Neuronal stem cell (in vitro differentiated cells): ENCODE results near the gene SP140.

Experiments
- DNase-seq: peaks from one replicate; pipeline ENCODE4 v3.0.0-alpha.2; 2013; ENCODE audit warnings: low spot score
- H2AFZ ChIP-seq: one replicate; pipeline ENCODE4 v1.6.1; 2013; ENCODE audit warnings: mild to moderate bottlenecking, low read length, inconsistent platforms
- H2AK5ac ChIP-seq: 2 replicates; pipeline ENCODE4 v1.6.1; 2013; ENCODE audit warnings: low read depth, mild to moderate bottlenecking, inconsistent platforms, low read length, moderate library complexity, mixed read lengths
- H2BK120ac ChIP-seq: 2 replicates; pipeline ENCODE4 v1.6.1; 2013; ENCODE audit warnings: low read depth, mild to moderate bottlenecking, inconsistent platforms, low read length, moderate library complexity, mixed read lengths
- H2BK12ac ChIP-seq: one replicate; pipeline ENCODE4 v1.6.1; 2013; ENCODE audit warnings: low read length, inconsistent platforms
- H2BK15ac ChIP-seq: 2 replicates; pipeline ENCODE4 v1.6.1; 2013; ENCODE audit warnings: mild to moderate bottlenecking, low read length, inconsistent platforms, mixed read lengths
- H2BK5ac ChIP-seq: one replicate; pipeline ENCODE4 v1.6.1; 2013; ENCODE audit warnings: inconsistent platforms, mild to moderate bottlenecking, low read length, moderate library complexity
- H3K14ac ChIP-seq: one replicate; pipeline ENCODE4 v1.6.1; 2013; ENCODE audit warnings: low read length, inconsistent platforms
- H3K18ac ChIP-seq: 2 replicates; pipeline ENCODE4 v1.6.1; 2013; ENCODE audit warnings: low read length, inconsistent platforms
- H3K23ac ChIP-seq: 2 replicates; pipeline ENCODE4 v1.6.1; 2013; ENCODE audit warnings: low read depth, mild to moderate bottlenecking, mixed read lengths, low read length, inconsistent platforms; ENCODE audit not compliant: poor library complexity
- H3K27ac ChIP-seq: replicated peaks from 3 replicates; pipeline ENCODE4 v1.5.1; 2013; ENCODE audit warnings: low read length, inconsistent platforms
- H3K27me3 ChIP-seq, 3 experiments: 2 replicates each; pipeline ENCODE4 v1.6.1; 2013; ENCODE audit warnings: low read length in 3 of 3, mild to moderate bottlenecking in 2 of 3, inconsistent platforms in 1 of 3, low read depth in 1 of 3, mixed read lengths in 1 of 3, moderate library complexity in 1 of 3; ENCODE audit not compliant: control insufficient read depth in 3 of 3, insufficient read depth in 3 of 3
- H3K36me3 ChIP-seq, 2 donors: replicated peaks in 1 of 2; 2 replicates each; pipeline ENCODE4 v1.6.1; 2013; ENCODE audit warnings: low read length in 2 of 2; ENCODE audit not compliant: control insufficient read depth in 2 of 2, insufficient read depth in 2 of 2
- H3K4ac ChIP-seq: 2 replicates; pipeline ENCODE4 v1.6.1; 2013; ENCODE audit warnings: inconsistent platforms, mild to moderate bottlenecking, low read length, moderate library complexity
- H3K4me1 ChIP-seq, 2 donors: 1 replicate in 1 of 2; 2 replicates in 1 of 2; pipeline ENCODE4 v1.6.1; 2013; ENCODE audit warnings: low read length in 2 of 2, low read depth in 1 of 2; ENCODE audit not compliant: control insufficient read depth in 2 of 2, insufficient read depth in 1 of 2
- H3K4me2 ChIP-seq: one replicate; pipeline ENCODE4 v1.6.1; 2013; ENCODE audit warnings: mild to moderate bottlenecking, low read length, inconsistent platforms; ENCODE audit not compliant: insufficient read depth, poor library complexity, severe bottlenecking
- H3K4me3 ChIP-seq, 2 donors: 2 replicates each; pipeline ENCODE4 v1.5.1; 2013; ENCODE audit warnings: low read length in 2 of 2, mild to moderate bottlenecking in 2 of 2, inconsistent platforms in 1 of 2, moderate library complexity in 1 of 2
- H3K79me1 ChIP-seq: one replicate; pipeline ENCODE4 v1.6.1; 2013; ENCODE audit warnings: low read depth, mild to moderate bottlenecking, inconsistent platforms, low read length, moderate library complexity
- H3K9ac ChIP-seq: one replicate; pipeline ENCODE4 v1.6.1; 2013; ENCODE audit warnings: mild to moderate bottlenecking, low read depth, low read length, inconsistent platforms; ENCODE audit not compliant: poor library complexity
- H3K9me3 ChIP-seq, 2 donors: replicated peaks in 1 of 2; 2 replicates each; pipeline versions ENCODE3 to v1.6.1; 2013; ENCODE audit warnings: low read length in 2 of 2, mild to moderate bottlenecking in 2 of 2, inconsistent platforms in 1 of 2, low read depth in 1 of 2, mixed read lengths in 1 of 2, moderate library complexity in 1 of 2; ENCODE audit not compliant: control insufficient read depth in 2 of 2, insufficient read depth in 1 of 2
- H4K8ac ChIP-seq: one replicate; pipeline ENCODE4 v1.6.1; 2013; ENCODE audit warnings: low read depth, mild to moderate bottlenecking, inconsistent platforms, low read length, moderate library complexity
- H4K91ac ChIP-seq: one replicate; pipeline ENCODE4 v1.6.1; 2013; ENCODE audit warnings: low read length, low read depth, mild to moderate bottlenecking, inconsistent platforms; ENCODE audit not compliant: poor library complexity
- WGBS, 2 donors: extraction: QIAGEN DNeasy Blood & Tissue Kit; methylation state at CpG; one replicate each; pipeline ENCODE4 v1.1.7; 2013; ENCODE audit warnings: missing lambda C conversion rate in 2 of 2, mixed read lengths in 1 of 2; ENCODE audit not compliant: insufficient read length in 2 of 2, insufficient replicate concordance in 1 of 2; ENCODE audit errors: extremely low coverage in 2 of 2; 5-methylcytosine and 5-hydroxymethylcytosine counted together

Gene SP140

DNA sequence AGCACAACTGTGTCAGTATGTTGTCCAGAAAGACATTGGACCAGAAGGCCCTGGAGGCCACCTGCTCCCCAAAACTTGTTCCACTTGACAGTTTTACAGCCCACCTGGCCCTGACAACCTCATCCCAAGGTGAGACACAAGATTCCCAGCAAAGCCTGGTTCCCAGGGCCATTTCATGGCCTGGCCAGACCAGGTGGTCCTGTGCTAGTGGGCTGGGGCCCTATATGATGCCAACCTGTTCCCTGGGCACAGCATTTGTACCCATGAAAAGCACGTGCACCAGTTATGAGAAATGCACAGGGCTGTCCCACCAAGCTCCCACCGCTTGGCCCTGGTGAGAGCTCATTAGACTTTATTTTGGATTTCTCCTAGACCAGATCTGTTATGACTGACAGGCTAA lies 95.5 kb downstream of the SP140 start:
- no peak overlapping the region for H3K14ac ChIP-seq
- no peak overlapping the region for H3K4me3 ChIP-seq
- no peaks in the 10 kb centered on the region for H3K79me1 ChIP-seq
- H3K27me3 ChIP-seq, result peaks cover 0 to 2% (median 0%) of the 10 kb centered on the region in 3 experiments
- no peak for DNase-seq
- no peak overlapping the region for H4K91ac ChIP-seq
- H2AK5ac ChIP-seq, result no peak overlapping the region
- no peaks in the 10 kb centered on the region for H3K4me1 ChIP-seq
- no peak overlapping the region for H3K18ac ChIP-seq
- H3K9ac ChIP-seq, result no peak overlapping the region
- no peak overlapping the region for H3K4ac ChIP-seq
- H2BK15ac ChIP-seq, result no peak overlapping the region
- H2BK12ac ChIP-seq, result no peak overlapping the region
- H2AFZ ChIP-seq, result no peak overlapping the region
- WGBS, 2 donors, result no CpG with 5 or more reads among the region's 2 CpGs
- no peak overlapping the region for H3K4me2 ChIP-seq
- H3K9me3 ChIP-seq, result peaks cover 9 to 12% of the 10 kb centered on the region in 2 donors
- H2BK120ac ChIP-seq, result no peak overlapping the region
- no peak overlapping the region for H2BK5ac ChIP-seq
- no peak overlapping the region for H3K27ac ChIP-seq
- no peaks in the 10 kb centered on the region for H3K36me3 ChIP-seq
- no peak overlapping the region for H4K8ac ChIP-seq
- H3K23ac ChIP-seq, result no peak overlapping the region

DNA sequence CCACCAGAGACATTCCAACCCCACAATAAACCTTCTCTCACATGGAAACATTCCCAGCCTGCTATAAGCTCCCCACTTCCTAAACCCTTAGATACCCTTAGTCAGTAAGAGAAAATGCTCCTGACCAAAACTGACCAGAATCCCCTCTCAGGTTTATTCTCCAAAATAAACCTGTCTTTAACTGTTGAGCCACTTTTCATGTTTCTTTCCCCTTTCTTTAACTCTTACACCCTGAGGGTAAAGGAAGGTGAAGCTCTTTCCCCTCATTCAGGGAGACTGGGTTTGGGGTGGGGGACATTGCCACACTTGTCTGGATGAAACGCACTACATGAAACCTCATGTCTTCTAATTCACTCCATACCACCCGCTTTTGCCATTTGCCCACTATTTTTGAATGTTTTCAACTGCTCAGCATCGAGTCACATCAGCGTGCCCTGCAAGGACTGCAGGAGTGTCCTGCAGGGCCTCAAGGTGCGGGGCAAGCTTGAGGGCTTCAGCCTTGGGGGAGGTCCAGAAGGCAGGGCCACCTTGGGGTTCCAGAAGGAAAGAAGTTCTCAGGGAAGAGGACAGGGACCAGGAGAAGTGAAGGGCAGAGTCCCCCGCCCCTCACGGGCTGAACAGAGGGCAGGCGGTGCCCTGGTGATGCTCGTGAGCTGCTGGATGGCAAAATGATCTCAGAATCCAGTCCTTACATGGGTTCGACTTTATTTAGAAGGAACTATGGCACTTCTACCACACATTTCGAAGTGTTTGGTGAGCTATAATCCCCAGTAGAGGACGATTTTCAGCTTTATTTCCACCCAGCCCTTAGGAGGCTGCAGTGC lies 97.2 kb downstream of the SP140 start:
- DNase-seq, result no peak
- no peaks in the 10 kb centered on the region for H3K36me3 ChIP-seq
- no peak overlapping the region for H2AK5ac ChIP-seq
- no peak overlapping the region for H3K14ac ChIP-seq
- peak overlapping the region; percentile 29 for H2AFZ ChIP-seq
- no peak overlapping the region for H3K18ac ChIP-seq
- no peak overlapping the region for H3K9ac ChIP-seq
- H2BK12ac ChIP-seq, result no peak overlapping the region
- no peak overlapping the region for H3K4me3 ChIP-seq
- H2BK15ac ChIP-seq, result no peak overlapping the region
- H3K27me3 ChIP-seq, result no peaks in the 10 kb centered on the region
- H4K91ac ChIP-seq, result no peak overlapping the region
- peaks cover 9 to 12% of the 10 kb centered on the region in 2 donors for H3K9me3 ChIP-seq
- no peak overlapping the region for H2BK5ac ChIP-seq
- no peak overlapping the region for H3K4ac ChIP-seq
- no peaks in the 10 kb centered on the region for H3K79me1 ChIP-seq
- H3K4me2 ChIP-seq, result no peak overlapping the region
- peak overlapping the region; percentile 76 for H3K23ac ChIP-seq
- no peaks in the 10 kb centered on the region for H3K4me1 ChIP-seq
- WGBS, 2 donors, result no CpG with 5 or more reads among the region's 12 CpGs
- no peak overlapping the region for H2BK120ac ChIP-seq
- H3K27ac ChIP-seq, result no peak overlapping the region
- H4K8ac ChIP-seq, result no peak overlapping the region

DNA sequence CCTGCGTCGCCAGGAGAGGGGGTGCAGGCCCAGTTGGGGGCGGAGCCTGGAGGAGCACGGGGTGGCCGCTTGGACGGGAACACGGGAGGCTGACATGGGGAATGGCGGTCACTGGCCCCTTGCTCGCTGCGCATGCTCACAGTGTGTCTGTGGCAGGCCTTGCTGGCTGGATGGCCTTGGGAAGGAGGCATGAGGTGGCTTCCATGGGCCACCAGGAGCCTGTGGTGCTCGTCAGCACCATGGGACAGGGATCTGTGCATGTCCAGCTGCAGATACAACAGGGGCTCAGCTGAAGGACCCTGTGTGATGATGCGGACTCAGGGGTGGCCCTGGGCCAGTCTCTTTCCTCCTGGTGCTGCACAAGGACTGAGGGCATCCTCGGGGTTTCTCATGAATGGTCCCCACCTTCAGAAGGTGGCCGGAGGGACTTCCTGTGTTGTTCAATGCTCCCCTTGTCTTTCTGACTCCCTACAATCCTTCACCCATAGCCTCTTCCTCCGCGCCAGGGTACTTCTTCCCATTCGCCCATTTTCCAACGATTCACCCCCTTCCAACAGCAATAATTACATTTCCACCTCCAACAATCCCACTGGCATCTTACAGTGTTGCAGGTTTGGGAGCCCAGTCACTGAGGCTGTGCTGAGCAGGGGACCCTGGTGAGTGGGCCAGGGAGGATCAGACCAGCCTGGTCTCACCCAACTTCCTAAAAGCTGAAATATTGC lies 98.0 kb downstream of the SP140 start:
- Histone ChIP-seq H3K4me1 (no peaks in the 10 kb centered on the region), H3K27me3 (no peaks in the 10 kb centered on the region), H3K27ac (no peak overlapping the region), H3K36me3 (no peaks in the 10 kb centered on the region), H4K91ac (no peak overlapping the region), H3K18ac (peak overlapping the region; percentile 44), H2AK5ac (no peak overlapping the region), H2BK12ac (no peak overlapping the region), H3K4me2 (no peak overlapping the region), H3K9ac (no peak overlapping the region), H3K4ac (no peak overlapping the region), H3K14ac (no peak overlapping the region), H3K4me3 (peak overlapping the region in 1 of 2 donors; percentile 5), H3K79me1 (no peaks in the 10 kb centered on the region), H3K23ac (peak overlapping the region; percentile 76), H3K9me3 (peaks cover 9 to 12% of the 10 kb centered on the region in 2 donors), H2BK5ac (no peak overlapping the region), H2BK15ac (no peak overlapping the region), H4K8ac (no peak overlapping the region), H2AFZ (peak overlapping the region; percentile 29), H2BK120ac (no peak overlapping the region)
- 100% methylated on average over 2 to 4 of the region's 18 CpGs for WGBS, 2 donors
- no peak for DNase-seq

DNA sequence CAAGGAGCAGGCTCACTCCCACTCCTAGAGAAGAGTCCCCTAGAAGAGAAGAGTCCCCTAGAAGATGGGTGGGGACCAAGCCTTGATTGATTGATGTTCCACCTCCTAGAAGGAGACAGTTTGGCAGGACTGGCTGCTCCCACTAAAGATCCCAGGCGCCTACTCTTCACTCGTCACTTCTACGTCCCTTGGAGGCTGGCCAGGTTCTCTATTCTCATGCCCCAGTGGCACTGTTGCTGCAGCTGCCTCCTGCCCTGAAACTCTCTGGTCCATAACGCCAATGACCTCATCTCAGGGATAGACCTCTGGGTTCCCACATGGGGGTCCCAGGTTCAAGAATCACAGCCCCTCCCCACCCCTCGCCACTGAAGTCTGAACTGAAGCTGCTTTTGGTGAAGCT lies 99.0 kb downstream of the SP140 start:
- no peak overlapping the region for H3K23ac ChIP-seq
- H3K9me3 ChIP-seq, result peaks cover 9 to 12% of the 10 kb centered on the region in 2 donors
- H2BK15ac ChIP-seq, result no peak overlapping the region
- no peaks in the 10 kb centered on the region for H3K36me3 ChIP-seq
- H4K91ac ChIP-seq, result no peak overlapping the region
- WGBS, 2 donors, result no CpG with 5 or more reads among the region's 5 CpGs
- H3K9ac ChIP-seq, result no peak overlapping the region
- H3K27ac ChIP-seq, result no peak overlapping the region
- no peak overlapping the region for H2BK120ac ChIP-seq
- H2AK5ac ChIP-seq, result no peak overlapping the region
- no peak overlapping the region for H3K4me3 ChIP-seq
- H3K79me1 ChIP-seq, result no peaks in the 10 kb centered on the region
- H3K18ac ChIP-seq, result no peak overlapping the region
- no peak overlapping the region for H2AFZ ChIP-seq
- H3K4me1 ChIP-seq, result no peaks in the 10 kb centered on the region
- no peak overlapping the region for H3K4me2 ChIP-seq
- no peak overlapping the region for H3K14ac ChIP-seq
- no peak overlapping the region for H2BK12ac ChIP-seq
- no peak overlapping the region for H2BK5ac ChIP-seq
- no peaks in the 10 kb centered on the region for H3K27me3 ChIP-seq
- DNase-seq, result no peak
- H4K8ac ChIP-seq, result no peak overlapping the region
- H3K4ac ChIP-seq, result no peak overlapping the region
